Retina (tissue), 1 donor: Measurements from ENCODE around the gene RASGRF1.
A peak's percentile ranks its signal among the peaks of the same experiment; 100 is the strongest.
"Not testable (repeated sequence)": the region's sequence is repeated elsewhere in the genome, so short reads cannot be mapped to it uniquely, and the experiment has no call there.

Experiments
- DNase-seq: peaks from one replicate; pipeline ENCODE4 v3.0.0-alpha.2; 2016

The RASGRF1 gene, protein sequence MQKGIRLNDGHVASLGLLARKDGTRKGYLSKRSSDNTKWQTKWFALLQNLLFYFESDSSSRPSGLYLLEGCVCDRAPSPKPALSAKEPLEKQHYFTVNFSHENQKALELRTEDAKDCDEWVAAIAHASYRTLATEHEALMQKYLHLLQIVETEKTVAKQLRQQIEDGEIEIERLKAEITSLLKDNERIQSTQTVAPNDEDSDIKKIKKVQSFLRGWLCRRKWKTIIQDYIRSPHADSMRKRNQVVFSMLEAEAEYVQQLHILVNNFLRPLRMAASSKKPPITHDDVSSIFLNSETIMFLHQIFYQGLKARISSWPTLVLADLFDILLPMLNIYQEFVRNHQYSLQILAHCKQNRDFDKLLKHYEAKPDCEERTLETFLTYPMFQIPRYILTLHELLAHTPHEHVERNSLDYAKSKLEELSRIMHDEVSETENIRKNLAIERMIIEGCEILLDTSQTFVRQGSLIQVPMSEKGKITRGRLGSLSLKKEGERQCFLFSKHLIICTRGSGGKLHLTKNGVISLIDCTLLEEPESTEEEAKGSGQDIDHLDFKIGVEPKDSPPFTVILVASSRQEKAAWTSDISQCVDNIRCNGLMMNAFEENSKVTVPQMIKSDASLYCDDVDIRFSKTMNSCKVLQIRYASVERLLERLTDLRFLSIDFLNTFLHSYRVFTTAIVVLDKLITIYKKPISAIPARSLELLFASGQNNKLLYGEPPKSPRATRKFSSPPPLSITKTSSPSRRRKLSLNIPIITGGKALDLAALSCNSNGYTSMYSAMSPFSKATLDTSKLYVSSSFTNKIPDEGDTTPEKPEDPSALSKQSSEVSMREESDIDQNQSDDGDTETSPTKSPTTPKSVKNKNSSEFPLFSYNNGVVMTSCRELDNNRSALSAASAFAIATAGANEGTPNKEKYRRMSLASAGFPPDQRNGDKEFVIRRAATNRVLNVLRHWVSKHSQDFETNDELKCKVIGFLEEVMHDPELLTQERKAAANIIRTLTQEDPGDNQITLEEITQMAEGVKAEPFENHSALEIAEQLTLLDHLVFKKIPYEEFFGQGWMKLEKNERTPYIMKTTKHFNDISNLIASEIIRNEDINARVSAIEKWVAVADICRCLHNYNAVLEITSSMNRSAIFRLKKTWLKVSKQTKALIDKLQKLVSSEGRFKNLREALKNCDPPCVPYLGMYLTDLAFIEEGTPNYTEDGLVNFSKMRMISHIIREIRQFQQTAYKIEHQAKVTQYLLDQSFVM (N-terminal part only)

DNA sequence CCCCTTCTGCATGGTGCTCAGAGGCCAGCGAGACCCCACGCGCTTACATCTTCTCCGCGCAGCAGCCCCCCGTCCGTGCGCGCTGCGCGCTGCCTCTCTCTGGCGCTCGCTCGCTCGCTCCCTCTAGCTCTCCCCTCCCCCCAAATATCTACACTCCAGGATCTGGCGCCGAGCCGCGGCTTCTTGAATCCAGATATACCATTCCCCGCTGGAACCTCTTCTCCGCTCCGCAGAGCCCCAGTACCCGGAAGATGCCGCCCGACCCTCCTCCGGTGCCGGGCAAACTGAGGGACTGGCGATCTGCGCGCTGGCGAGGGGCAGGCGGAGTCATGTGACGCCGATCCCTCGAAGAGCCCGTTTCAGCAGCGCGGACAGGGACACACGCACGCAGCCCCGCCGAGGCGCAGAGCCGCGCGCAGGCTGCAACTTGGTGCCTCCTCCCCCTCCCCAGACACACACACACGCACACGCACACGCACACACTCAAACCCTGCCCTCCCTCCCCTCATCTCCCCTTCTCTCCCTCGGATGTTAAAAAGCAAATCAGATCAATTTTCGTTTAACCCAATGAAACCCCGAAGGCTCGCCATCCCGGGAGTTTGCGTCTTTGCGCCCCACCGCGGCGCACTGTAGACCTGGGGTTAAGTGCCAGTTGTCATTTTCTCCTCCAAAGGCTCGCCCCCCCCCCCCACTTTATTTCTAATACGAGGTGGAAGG lies at the start of gene RASGRF1:
Gene RASGRF1 (minus strand): TSS at position 294 of the 717 bp plus-strand sequence. CDS start 282 bp downstream, at position 12.
- peak; percentile 78 for DNase-seq

DNA sequence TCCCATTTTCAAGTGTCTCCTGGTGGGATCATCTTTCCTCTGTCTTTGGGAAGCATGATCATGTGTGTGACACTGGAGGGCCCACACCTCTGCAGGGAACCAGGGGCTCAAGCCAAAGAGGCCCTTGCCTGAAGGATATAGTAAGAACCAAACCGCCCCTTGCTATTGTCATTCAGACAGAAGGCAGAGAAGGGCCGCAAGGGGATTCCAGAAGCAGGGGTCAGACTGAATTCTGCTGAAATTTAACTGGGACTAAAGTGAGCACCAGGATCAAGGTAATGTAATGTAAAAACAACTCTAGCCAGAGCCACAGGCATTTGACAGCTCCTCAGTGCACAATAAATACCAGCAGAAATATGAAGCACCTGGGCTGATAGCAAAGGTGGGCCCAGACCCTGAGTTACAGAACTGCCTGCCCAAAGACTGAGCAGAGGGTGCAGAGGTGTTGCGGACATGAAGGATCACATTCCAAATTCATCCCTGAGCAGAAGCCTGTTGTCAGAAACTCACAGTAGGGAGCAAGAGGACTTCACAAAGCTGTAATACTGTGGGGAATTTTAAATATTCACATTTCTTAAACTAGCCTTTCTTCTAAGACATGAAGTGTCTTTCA lies 46.0 kb upstream of the RASGRF1 start:
- DNase-seq = no peak

DNA sequence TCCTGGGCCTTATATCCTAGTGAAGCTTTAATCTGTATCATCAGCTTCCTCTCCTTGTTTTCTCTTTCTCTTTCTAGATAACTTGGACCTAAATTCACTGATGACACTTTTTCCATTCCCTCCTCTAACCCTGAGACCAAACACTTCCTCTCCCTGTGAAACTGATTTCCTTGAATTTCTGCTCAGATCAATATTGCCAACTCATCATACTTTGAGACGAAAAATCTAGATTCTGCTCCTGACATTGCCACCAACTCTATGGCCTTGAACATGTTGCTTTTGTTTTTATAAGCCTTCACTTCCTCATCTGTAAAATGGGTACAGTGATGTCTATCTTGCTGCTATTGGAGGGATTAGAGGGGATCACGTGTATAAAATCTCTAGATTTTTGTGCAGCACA lies 42.7 kb upstream of the RASGRF1 start:
- no peak for DNase-seq

DNA sequence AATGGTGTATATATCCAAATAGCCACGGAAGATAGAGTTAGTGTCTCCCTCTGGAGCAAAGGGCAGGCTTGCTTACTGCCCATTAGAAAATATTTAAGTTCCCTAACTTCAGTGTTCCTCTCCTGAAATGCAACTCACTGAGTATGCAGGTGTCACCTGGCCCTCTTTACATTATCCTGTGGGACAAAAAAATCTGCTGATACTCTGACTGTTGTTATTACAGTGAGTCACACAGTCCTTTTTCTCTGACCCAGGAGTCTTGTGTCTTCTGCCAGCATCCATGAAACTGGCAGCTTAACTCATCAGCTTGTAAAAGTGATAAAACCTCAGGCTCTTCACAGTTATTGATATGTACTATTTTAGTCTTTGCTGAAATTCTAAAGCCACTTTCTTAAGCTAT lies 42.2 kb upstream of the RASGRF1 start:
- DNase-seq = no peak

DNA sequence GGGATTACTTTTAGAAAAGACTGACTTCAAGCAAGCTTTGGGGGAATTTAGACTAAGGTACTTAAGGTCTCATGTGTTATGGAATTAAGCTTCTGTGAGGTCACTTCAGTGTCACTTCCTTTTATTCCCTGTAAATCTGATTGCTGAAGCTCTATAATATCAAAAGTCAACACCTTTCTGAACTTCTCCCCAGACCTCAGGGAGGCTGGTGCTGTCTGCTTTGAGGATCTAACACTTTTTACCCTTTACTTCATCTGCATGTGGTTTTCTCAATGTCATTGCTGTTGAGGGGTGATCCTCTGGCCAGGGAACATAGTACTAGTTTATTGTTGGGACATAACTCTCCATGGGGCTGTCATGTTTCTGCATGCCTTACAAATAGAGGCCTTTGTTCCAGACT lies 41.8 kb upstream of the RASGRF1 start:
- no peak for DNase-seq

DNA sequence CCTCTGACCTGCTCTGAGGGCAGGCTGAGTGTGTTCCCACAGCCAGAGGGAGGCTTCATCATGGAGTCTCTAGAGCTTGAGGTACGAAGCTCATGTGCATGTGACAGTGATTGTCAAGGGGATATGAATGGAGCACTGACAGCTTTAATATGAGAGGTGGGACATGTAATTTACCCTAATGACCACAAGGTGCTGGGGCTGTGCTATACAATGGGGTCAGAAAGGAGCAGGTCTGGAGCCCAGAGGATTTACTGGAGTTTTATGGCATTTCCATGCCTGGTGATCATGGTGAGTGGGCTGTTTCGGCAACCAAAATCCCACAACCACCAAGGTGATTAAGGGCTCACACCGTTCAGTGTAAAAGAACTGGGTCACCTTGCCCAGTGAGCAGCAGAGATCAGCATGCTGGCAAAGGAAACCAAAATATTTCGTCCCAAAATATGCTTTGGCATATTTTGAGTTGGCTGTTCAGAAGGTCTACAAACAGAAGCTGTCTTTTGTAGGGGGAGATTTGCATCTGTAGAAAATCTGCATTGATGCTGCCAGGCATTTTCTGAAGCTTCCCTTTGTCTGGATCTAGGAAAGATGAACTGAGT lies 40.1 kb upstream of the RASGRF1 start:
- DNase-seq = no peak

DNA sequence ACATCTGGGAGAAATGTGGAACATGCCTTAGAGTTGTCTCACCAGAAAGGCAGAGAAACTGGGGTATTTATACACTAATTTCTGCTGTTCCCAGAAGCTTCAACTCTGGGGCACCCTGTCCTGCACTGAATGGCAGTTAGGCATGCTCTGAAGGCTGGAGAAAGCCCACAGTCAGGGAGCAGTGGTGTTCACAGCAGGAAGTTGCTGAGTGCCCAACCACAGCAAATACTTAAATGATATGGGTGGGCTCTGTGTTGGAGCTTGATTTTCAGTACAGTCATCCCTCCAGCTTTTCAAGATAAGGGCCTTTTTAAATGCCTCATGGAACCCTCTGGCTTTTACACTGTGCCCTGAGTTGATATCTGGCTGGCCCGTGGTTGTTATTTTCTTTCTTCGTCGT lies 38.7 kb upstream of the RASGRF1 start:
- no peak for DNase-seq

DNA sequence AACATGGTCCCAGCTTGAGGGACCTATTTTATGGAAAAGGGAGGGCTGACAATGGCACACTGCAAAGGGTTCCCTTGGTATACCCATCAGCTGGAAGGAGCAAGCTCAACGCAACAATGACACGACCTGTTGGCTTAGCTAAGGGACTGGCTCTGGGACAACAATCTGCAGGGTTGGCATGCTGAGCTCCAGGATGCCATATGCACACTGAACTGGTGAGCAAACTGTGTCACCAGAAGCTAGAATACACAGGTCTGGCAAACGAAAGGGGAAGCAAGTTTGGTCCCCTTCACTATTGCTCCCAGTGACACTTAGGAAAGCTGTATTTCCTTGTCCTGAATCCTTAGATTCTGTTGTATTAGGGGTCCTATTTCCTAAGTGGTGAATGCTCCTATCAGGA lies 38.0 kb upstream of the RASGRF1 start:
- DNase-seq = no peak

DNA sequence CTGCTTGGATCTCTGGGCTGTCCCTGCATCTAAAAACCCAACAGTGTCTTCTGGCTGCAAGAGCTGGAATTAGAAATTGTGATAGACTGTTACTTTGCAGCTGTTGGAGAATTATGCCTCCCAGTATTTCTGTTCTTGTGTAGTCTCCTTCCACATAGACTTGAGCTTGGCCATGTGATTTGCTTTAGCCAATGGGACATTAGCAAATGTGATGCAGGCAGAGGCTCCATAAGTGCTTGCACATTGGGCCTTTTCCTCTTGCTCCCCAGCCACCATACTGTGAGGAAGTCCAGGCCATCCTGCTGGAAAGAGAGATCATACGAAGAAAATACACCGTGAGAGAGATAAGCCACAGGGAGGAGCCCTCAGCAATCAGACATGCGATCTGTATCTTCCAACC lies 33.8 kb upstream of the RASGRF1 start:
- no peak for DNase-seq

DNA sequence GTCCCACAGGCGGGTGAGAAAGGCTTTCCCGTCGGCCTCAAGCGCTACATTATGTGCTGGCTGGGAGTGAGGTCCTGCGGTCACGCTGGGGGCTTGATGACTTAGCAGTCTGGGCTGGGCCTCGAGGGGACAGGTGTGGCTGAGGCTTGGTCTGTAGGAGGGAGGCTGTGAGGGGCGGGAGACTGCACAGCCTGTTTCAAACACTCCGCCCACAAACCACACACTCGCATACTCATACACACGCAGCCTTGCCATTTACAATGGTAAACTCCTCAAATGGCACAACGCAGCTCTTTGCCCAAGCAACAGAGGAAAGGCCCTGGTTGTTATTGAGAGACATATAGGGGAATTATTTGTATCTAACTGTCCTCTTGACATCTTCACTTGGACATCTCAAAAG lies 32.4 kb upstream of the RASGRF1 start:
- DNase-seq = no peak

DNA sequence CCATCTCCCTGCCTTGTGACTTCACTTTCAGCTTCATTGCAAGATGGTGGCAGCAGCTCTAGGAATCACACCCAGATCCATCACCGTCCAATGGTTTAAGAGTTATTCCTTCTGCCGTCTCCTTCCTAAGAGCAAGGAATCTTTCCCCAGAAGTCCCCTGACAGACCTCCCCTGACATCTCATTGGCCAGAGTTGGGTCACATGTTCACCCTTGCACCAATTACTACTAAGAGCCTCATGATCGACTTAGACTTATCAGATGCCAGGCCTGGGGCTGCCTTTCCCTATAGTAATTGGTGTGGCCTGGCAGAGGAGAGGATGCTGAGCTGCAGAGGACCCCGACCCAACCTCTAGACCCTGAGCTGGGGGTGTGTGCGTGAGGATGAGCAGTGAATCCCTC lies 31.8 kb upstream of the RASGRF1 start:
- no peak for DNase-seq

DNA sequence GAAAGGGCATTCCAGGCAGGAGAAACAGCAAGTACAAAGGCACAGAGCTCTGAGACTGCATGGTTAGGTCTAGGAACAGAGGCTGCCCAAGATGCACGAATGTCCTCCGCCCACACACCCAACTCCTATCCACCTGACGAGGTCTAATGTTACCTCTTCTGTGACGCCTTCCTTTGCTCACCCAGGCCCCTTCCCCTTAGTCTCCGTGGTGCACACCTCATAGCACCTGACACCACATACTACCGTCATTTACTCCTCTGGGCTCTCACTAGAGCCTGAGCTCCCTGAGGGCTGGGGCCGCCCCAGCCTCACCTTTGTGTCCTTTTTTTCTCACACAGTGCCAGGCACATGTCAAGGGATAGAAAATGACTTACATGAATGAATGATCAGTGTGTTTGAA lies 31.0 kb upstream of the RASGRF1 start:
- no peak for DNase-seq

DNA sequence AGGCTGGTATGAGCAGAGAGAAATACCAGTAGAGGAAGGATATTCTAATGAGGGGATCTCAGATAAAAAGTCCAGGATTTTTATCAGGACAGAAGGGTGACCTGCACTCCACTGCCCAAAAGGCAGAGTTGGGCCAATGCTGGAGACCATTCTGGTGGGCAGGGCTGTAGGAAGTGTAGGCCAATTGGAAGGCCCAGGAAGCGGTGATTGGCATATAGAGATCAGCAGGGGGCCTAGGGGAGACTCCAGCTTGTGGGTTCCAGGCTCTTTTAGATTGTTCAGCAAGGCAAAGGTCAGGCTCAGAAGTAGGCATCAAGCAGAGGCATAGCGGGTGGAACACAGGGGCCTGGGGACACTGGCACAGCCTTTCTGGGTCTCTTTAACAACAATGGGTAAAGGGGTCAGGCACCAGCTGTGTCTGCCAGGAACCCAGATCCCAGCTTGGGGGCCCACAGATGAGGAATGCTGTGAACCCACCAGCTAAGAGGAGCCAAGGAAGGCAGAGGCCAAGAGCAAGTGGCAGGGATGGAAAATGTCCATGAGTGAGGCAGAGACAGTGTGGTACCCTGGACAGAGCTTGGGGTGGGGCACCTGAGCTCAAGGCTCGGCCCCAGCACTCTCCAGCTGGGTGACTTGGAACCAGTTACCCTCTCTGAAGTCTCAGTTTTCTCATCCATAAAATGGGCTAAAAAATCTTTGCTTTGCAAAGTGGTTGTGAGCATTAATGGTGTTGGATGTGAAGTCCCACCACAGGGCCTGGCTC lies 27.0 kb upstream of the RASGRF1 start:
- DNase-seq = no peak

DNA sequence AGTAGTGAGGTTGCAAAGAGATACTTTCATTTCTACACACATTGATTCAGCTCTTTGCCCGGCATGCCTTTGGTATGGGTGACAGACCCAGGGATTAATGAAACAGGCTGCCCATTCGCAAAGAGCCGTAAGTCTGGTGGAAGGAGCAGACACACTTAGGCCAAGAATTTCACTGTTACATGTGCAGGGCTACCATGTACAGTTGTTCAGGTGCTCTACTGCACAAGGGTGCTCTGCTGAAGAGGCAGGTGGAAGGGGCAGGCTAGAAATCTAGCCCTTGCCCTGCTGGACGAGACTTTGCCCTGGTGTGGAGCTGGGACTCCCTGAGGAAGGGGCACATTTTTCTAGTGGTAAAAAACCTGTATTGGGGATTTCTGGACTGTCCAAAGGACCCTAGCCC lies 26.2 kb upstream of the RASGRF1 start:
- no peak for DNase-seq

DNA sequence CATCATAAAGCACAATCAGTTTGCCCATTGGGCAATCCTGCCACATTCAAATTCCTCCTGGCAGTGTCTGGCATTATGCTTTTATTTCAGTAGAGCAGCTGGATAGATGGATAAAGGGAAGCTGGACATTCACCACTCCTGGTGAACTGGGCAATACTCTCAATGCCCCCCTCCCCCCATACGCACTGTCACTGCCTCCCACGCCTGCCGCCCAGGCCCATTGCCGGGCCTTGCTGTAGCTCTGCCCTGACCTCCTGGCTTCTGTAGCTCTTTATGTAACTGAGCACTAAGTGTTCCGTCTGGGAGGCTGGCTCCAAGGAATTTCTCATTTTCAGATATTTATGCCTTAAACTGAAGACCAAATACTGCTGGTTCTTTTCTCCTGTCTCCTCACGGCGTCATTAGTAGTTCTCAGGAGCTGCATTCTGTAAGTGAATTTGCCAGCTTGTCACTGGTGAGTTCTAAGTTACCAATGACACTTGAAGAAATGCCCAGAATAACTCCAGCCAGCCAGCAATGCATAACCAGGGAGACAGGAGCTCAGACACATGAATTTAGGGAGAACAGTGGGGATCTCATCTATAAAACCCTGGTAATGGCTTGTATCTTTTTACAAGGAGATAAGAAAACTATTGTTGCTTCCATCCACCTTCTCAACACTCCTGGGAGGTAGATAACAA lies 25.5 kb upstream of the RASGRF1 start:
- DNase-seq = no peak

DNA sequence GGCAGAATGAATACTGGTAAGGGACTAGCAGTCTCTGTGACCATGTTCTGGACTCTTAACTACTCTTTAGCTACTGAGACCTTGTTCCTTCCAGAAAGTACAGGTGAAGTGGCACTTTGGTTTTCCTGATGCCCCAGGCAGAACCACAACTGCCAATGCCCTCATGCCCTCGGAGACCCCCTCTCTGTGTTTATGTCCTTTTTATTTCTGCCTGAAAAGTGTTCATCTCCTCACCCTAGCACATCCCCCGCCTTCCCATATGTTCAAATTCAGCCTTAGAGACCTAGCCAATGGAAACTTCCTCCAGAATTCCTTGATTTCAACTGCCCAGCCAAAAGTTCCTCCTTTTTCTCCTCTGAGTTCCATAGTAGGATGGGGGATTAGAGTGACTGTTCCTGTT lies 23.3 kb upstream of the RASGRF1 start:
- DNase-seq = no peak

DNA sequence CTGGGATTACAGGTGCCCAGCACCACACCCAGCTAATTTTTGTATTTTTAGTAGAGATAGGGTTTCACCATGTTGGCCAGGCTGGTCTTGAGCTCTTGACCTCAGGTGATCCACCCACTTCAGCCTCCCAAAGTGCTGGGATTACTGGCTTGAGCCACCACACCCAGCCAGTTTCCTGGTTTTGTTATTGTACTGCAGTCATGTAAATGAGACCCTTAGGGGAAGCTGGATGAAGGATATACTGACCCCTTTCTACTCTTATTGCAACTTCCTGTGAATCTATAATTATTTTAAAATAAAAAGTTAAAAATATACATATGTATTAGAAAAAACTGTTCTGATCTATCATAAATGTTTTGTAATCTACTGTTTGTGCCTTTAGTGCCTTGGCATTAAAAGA lies 20.8 kb upstream of the RASGRF1 start:
- not testable (repeated sequence) for DNase-seq

DNA sequence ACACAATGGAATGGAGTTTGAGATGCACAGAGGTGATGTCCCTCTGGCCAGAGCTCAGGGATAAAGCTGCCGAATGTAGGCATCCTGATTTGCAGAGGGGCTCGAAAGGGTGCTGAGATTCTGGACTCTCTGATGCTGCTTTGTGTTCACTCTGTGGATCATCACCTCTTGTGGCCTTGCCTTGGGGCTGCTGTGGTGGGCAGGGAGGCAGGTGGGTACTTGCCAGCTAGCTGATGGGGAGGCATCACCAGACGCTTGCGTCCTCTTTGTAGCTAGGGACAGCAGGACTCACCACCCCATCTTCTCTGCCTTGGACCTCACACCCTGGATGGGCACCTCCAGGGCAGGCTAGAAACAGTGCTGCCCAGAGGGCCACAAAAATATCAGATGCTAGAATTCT lies 14.6 kb upstream of the RASGRF1 start:
- no peak for DNase-seq

DNA sequence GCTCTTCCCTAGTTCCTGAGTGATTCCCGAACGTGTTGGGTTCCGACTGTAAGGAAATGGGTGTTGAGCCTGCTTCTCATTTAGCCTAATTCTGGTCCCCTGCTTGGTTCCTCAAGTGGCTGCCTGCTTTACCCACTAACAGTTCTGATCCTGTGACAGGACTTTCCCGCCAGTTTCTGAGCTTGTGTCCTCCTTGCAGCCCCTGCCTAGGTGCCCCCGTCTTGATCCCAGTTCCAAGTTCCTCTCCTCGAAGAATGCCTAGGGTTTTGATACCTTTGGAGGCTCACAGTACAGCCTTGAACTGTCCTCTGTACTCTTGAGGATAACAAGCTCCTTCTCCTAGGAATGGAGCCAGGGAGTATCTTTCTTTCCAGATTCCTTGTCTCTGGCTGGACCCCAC lies 12.0 kb upstream of the RASGRF1 start:
- no peak for DNase-seq

DNA sequence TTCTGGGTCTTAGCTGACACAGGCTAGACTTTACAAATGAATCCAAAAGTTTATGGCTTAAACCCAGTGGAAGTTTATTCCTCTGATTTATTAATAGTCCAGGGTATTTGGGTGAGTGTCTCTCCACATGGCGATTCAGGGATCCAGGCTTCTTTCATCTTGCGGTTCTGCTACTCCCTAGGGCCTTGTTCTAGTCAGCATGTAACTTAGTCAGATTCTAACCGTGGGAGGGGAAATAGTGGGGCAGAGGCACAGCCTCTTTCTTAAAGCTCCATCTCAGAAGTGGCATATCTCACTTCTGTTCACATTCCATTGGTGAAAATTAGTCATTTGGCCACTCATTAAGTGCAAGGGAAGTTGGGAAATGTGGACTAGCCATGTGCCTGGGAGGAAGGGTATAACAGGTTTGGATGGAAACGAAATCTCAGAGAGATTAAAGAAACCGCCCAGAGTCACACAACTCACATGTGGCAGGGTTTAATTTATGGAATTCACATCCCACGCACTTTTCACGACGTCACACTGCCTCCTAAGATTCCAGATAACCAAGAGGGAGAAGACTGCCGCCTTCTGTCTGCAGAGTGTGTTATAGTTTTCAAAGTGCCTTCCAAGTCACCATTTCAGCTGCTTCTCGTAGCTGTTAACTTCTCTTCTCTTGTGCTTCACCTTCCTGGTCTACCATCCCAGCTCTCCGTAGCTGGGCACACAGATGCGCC lies 11.4 kb upstream of the RASGRF1 start:
- DNase-seq = no peak
